ENCODE results near the gene ARMH3. TPM values are rescaled to one million over a fixed set of nuclear protein-coding genes. Genes with fewer than 3 reads are reported as not detected.

ARMH3 gene
- total RNA-seq, 1 donor from 2014 or later, result 48.1 TPM

- no peaks in the 10 kb centered on the region for H3K36me3 Mint-ChIP-seq (ENCODE audit: unreplicated experiment)
- no peak for DNase-seq
- no peaks in the 10 kb centered on the region for H3K4me1 Mint-ChIP-seq (ENCODE audit: low read depth, unreplicated experiment)
- TF ChIP-seq CTCF (IDR thresholded peaks at IDR 0.05; ENCODE audit: partially characterized antibody, unreplicated experiment), result no peak
- no peak overlapping the region for H3K27ac Mint-ChIP-seq (ENCODE audit: unreplicated experiment)
- no peaks in the 10 kb centered on the region for H3K9me3 Mint-ChIP-seq (ENCODE audit: unreplicated experiment)
- H3K27me3 Mint-ChIP-seq (ENCODE audit: unreplicated experiment), result no peaks in the 10 kb centered on the region
- H3K4me3 Mint-ChIP-seq (ENCODE audit: unreplicated experiment), result no peak overlapping the region
Observed at GRCh38 chr10:102027261-102027660, 28.7 kb downstream of the ARMH3 start.

GRCh38 chr10:102024799-102025198, 31.2 kb downstream of the ARMH3 start:
- H3K4me1 Mint-ChIP-seq (ENCODE audit: low read depth, unreplicated experiment), result no peaks in the 10 kb centered on the region
- H3K36me3 Mint-ChIP-seq (ENCODE audit: unreplicated experiment), result peaks cover 4% of the 10 kb centered on the region
- no peak for TF ChIP-seq CTCF (IDR thresholded peaks at IDR 0.05; ENCODE audit: partially characterized antibody, unreplicated experiment)
- peaks cover 2% of the 10 kb centered on the region for H3K27me3 Mint-ChIP-seq (ENCODE audit: unreplicated experiment)
- H3K9me3 Mint-ChIP-seq (ENCODE audit: unreplicated experiment), result no peaks in the 10 kb centered on the region
- no peak overlapping the region for H3K27ac Mint-ChIP-seq (ENCODE audit: unreplicated experiment)
- H3K4me3 Mint-ChIP-seq (ENCODE audit: unreplicated experiment), result no peak overlapping the region
- no peak for DNase-seq

DNA sequence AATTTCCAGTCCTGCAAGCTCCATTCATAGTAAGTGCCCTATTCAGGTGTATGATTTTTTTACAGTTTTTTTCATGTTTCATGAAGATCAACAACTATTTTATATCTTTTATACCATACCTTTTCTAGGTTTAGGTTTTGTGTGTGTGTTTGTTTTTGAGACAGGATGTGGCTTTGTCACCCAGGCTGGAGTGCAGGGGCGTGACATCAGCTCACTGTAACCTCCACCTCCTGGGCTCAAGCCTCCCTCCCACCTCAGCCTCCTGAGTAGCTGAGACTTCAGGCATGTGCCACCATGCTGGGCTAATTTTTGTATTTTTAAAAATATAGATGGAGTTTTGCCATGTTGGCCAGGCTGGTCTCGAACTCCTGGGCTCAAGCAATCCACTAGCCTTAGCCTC, 35.0 kb downstream of the ARMH3 start:
- no peak overlapping the region for H3K27ac Mint-ChIP-seq (ENCODE audit: unreplicated experiment)
- no peaks in the 10 kb centered on the region for H3K9me3 Mint-ChIP-seq (ENCODE audit: unreplicated experiment)
- TF ChIP-seq CTCF (IDR thresholded peaks at IDR 0.05; ENCODE audit: partially characterized antibody, unreplicated experiment), result no peak
- peaks cover 2% of the 10 kb centered on the region for H3K27me3 Mint-ChIP-seq (ENCODE audit: unreplicated experiment)
- H3K36me3 Mint-ChIP-seq (ENCODE audit: unreplicated experiment), result peaks cover 4% of the 10 kb centered on the region
- H3K4me1 Mint-ChIP-seq (ENCODE audit: low read depth, unreplicated experiment), result no peaks in the 10 kb centered on the region
- no peak for DNase-seq
- no peak overlapping the region for H3K4me3 Mint-ChIP-seq (ENCODE audit: unreplicated experiment)

DNA sequence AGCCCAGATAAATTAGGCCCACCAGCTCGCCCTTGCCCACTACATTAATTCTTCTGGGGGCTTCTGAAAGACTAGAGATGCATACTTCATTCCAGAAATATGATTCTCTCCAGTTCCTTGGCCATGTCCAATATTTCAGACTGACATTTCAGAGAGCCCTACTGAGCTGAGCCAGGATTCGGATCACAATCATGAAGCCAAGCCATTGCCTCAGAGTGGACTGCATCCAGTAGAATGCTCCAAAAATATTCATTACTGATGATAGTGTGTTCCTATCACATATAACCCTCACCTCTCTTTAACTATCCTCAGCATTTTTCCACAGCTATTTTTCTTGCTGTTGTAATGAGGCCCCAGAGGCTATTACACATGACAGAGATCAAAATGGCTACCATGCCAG, 38.7 kb downstream of the ARMH3 start:
- peaks cover 2% of the 10 kb centered on the region for H3K27me3 Mint-ChIP-seq (ENCODE audit: unreplicated experiment)
- H3K36me3 Mint-ChIP-seq (ENCODE audit: unreplicated experiment), result peaks cover 4% of the 10 kb centered on the region
- H3K9me3 Mint-ChIP-seq (ENCODE audit: unreplicated experiment), result no peaks in the 10 kb centered on the region
- H3K4me1 Mint-ChIP-seq (ENCODE audit: low read depth, unreplicated experiment), result no peaks in the 10 kb centered on the region
- no peak for TF ChIP-seq CTCF (IDR thresholded peaks at IDR 0.05; ENCODE audit: partially characterized antibody, unreplicated experiment)
- no peak for DNase-seq
- H3K27ac Mint-ChIP-seq (ENCODE audit: unreplicated experiment), result no peak overlapping the region
- no peak overlapping the region for H3K4me3 Mint-ChIP-seq (ENCODE audit: unreplicated experiment)

- no peak for DNase-seq
- H3K4me3 Mint-ChIP-seq (ENCODE audit: unreplicated experiment), result no peak overlapping the region
- no peaks in the 10 kb centered on the region for H3K36me3 Mint-ChIP-seq (ENCODE audit: unreplicated experiment)
- no peaks in the 10 kb centered on the region for H3K9me3 Mint-ChIP-seq (ENCODE audit: unreplicated experiment)
- H3K27me3 Mint-ChIP-seq (ENCODE audit: unreplicated experiment), result no peaks in the 10 kb centered on the region
- H3K27ac Mint-ChIP-seq (ENCODE audit: unreplicated experiment), result no peak overlapping the region
- H3K4me1 Mint-ChIP-seq (ENCODE audit: low read depth, unreplicated experiment), result no peaks in the 10 kb centered on the region
- TF ChIP-seq CTCF (IDR thresholded peaks at IDR 0.05; ENCODE audit: partially characterized antibody, unreplicated experiment), result no peak
Observed at GRCh38 chr10:102016416-102016815, 39.6 kb downstream of the ARMH3 start.
